Measurements from ENCODE around the gene EVC.

Gene EVC

GRCh38 chr4:5746250-5746649, 35.2 kb downstream of the EVC start:
- H3K4me3 ChIP-seq (ENCODE audit: low read length in 2 of 2), result no peak overlapping the region
- no peak overlapping the region for H4K8ac ChIP-seq (ENCODE audit: low read depth, low read length)
- H2BK5ac ChIP-seq (ENCODE audit: low read length), result no peak overlapping the region
- no peak overlapping the region for H2AFZ ChIP-seq (ENCODE audit: low read length)
- H3K9ac ChIP-seq (ENCODE audit: low read depth, low read length, poor library complexity), result no peak overlapping the region
- peaks cover 24 to 64% of the 10 kb centered on the region in 2 donors for H3K36me3 ChIP-seq (replicated peaks in 1 of 2; ENCODE audit: control insufficient read depth in 2 of 2, insufficient read depth in 2 of 2, low read length in 2 of 2)
- H3K14ac ChIP-seq (ENCODE audit: low read length), result no peak overlapping the region
- no peak overlapping the region for H3K4me2 ChIP-seq (ENCODE audit: insufficient read depth, low read length, poor library complexity, severe bottlenecking)
- DNase-seq (ENCODE audit: low spot score), result no peak
- H2AK5ac ChIP-seq (ENCODE audit: low read depth, low read length), result no peak overlapping the region
- H3K27me3 ChIP-seq (ENCODE audit: control insufficient read depth in 3 of 3, insufficient read depth in 3 of 3, low read depth in 1 of 3, low read length in 3 of 3), result no peaks in the 10 kb centered on the region
- no peaks in the 10 kb centered on the region for H3K79me1 ChIP-seq (ENCODE audit: low read depth, low read length)
- no peak overlapping the region for H4K91ac ChIP-seq (ENCODE audit: low read depth, low read length, poor library complexity)
- peaks cover 5 to 15% of the 10 kb centered on the region in 2 donors for H3K9me3 ChIP-seq (replicated peaks in 1 of 2; ENCODE audit: control insufficient read depth in 2 of 2, insufficient read depth in 1 of 2, low read depth in 1 of 2, low read length in 2 of 2)
- H2BK15ac ChIP-seq (ENCODE audit: low read length), result no peak overlapping the region
- peaks cover 0 to 4% of the 10 kb centered on the region in 2 donors for H3K4me1 ChIP-seq (ENCODE audit: control insufficient read depth in 2 of 2, insufficient read depth in 1 of 2, low read depth in 1 of 2, low read length in 2 of 2)
- no peak overlapping the region for H3K23ac ChIP-seq (ENCODE audit: low read depth, low read length, poor library complexity)
- H3K18ac ChIP-seq (ENCODE audit: low read length), result no peak overlapping the region
- no peak overlapping the region for H3K4ac ChIP-seq (ENCODE audit: low read length)
- H2BK120ac ChIP-seq (ENCODE audit: low read depth, low read length), result no peak overlapping the region
- WGBS, 2 donors (ENCODE audit: extremely low coverage in 2 of 2, insufficient read length in 2 of 2, insufficient replicate concordance in 1 of 2), result no CpG with 5 or more reads among the region's 5 CpGs
- H2BK12ac ChIP-seq (ENCODE audit: low read length), result no peak overlapping the region
- H3K27ac ChIP-seq (replicated peaks; ENCODE audit: low read length), result no peak overlapping the region

- peaks cover 23 to 62% of the 10 kb centered on the region in 2 donors for H3K36me3 ChIP-seq (replicated peaks in 1 of 2; ENCODE audit: control insufficient read depth in 2 of 2, insufficient read depth in 2 of 2, low read length in 2 of 2)
- H3K9me3 ChIP-seq (replicated peaks in 1 of 2; ENCODE audit: control insufficient read depth in 2 of 2, insufficient read depth in 1 of 2, low read depth in 1 of 2, low read length in 2 of 2), result peaks cover 5 to 15% of the 10 kb centered on the region in 2 donors
- no peak overlapping the region for H4K91ac ChIP-seq (ENCODE audit: low read depth, low read length, poor library complexity)
- H3K9ac ChIP-seq (ENCODE audit: low read depth, low read length, poor library complexity), result peak overlapping the region; percentile 26
- no peak overlapping the region for H2AFZ ChIP-seq (ENCODE audit: low read length)
- H3K27me3 ChIP-seq (ENCODE audit: control insufficient read depth in 3 of 3, insufficient read depth in 3 of 3, low read depth in 1 of 3, low read length in 3 of 3), result no peaks in the 10 kb centered on the region
- no peak overlapping the region for H2BK120ac ChIP-seq (ENCODE audit: low read depth, low read length)
- H3K79me1 ChIP-seq (ENCODE audit: low read depth, low read length), result no peaks in the 10 kb centered on the region
- no peak overlapping the region for H2BK12ac ChIP-seq (ENCODE audit: low read length)
- no CpG with 5 or more reads among the region's 12 CpGs for WGBS, 2 donors (ENCODE audit: extremely low coverage in 2 of 2, insufficient read length in 2 of 2, insufficient replicate concordance in 1 of 2)
- H3K23ac ChIP-seq (ENCODE audit: low read depth, low read length, poor library complexity), result no peak overlapping the region
- H3K4ac ChIP-seq (ENCODE audit: low read length), result peak overlapping the region; percentile 20
- H3K18ac ChIP-seq (ENCODE audit: low read length), result no peak overlapping the region
- H3K4me3 ChIP-seq (ENCODE audit: low read length in 2 of 2), result no peak overlapping the region
- peak overlapping the region; percentile 7 for H2BK5ac ChIP-seq (ENCODE audit: low read length)
- H2AK5ac ChIP-seq (ENCODE audit: low read depth, low read length), result no peak overlapping the region
- DNase-seq (ENCODE audit: low spot score), result no peak
- no peak overlapping the region for H2BK15ac ChIP-seq (ENCODE audit: low read length)
- no peak overlapping the region for H4K8ac ChIP-seq (ENCODE audit: low read depth, low read length)
- H3K27ac ChIP-seq (replicated peaks; ENCODE audit: low read length), result no peak overlapping the region
- peaks cover 0 to 9% of the 10 kb centered on the region in 2 donors for H3K4me1 ChIP-seq (ENCODE audit: control insufficient read depth in 2 of 2, insufficient read depth in 1 of 2, low read depth in 1 of 2, low read length in 2 of 2)
- H3K4me2 ChIP-seq (ENCODE audit: insufficient read depth, low read length, poor library complexity, severe bottlenecking), result no peak overlapping the region
- H3K14ac ChIP-seq (ENCODE audit: low read length), result no peak overlapping the region
These were observed 36.1 kb downstream of the EVC start for GRCh38 chr4:5746829-5747737.

DNA sequence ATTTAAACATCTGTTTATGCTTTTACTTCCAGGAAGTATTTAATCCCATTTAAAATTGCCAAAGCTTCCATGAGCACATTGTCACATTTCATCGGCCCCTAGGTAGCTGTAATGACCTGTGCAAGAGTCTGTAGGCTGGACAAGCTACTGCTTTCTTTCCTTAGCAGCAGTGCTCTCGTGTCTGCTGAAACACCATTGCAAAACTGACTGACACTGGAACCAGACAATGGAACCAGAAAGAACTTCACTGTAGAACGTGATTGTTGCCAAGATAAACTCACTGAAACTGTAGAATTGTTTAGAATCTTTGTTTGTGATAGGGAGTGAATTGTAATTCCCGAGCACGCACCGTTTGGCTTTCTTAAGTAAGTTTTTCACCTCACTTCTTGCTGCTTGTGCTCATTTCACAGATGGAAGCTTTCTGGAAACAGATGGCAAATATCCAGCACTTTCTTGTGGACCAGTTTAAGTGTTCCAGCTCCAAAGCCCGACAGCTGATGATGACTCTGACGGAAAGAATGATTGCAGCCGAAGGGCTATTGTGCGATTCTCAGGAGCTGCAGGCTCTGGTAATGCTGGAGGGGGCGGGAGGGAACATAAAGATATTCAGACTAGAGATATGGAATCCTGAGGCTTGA, 36.9 kb downstream of the EVC start:
- Histone ChIP-seq H3K4me1 (ENCODE audit: control insufficient read depth in 2 of 2, insufficient read depth in 1 of 2, low read depth in 1 of 2, low read length in 2 of 2) (peaks cover 0 to 15% of the 10 kb centered on the region in 2 donors), H3K18ac (ENCODE audit: low read length) (no peak overlapping the region), H3K23ac (ENCODE audit: low read depth, low read length, poor library complexity) (no peak overlapping the region), H2BK15ac (ENCODE audit: low read length) (no peak overlapping the region), H2AFZ (ENCODE audit: low read length) (no peak overlapping the region), H3K27me3 (ENCODE audit: control insufficient read depth in 3 of 3, insufficient read depth in 3 of 3, low read depth in 1 of 3, low read length in 3 of 3) (no peaks in the 10 kb centered on the region), H2BK120ac (ENCODE audit: low read depth, low read length) (no peak overlapping the region), H3K27ac (replicated peaks; ENCODE audit: low read length) (no peak overlapping the region), H2AK5ac (ENCODE audit: low read depth, low read length) (no peak overlapping the region), H3K9me3 (replicated peaks in 1 of 2; ENCODE audit: control insufficient read depth in 2 of 2, insufficient read depth in 1 of 2, low read depth in 1 of 2, low read length in 2 of 2) (peaks cover 4 to 8% of the 10 kb centered on the region in 2 donors), H3K9ac (ENCODE audit: low read depth, low read length, poor library complexity) (no peak overlapping the region), H3K79me1 (ENCODE audit: low read depth, low read length) (no peaks in the 10 kb centered on the region), H4K91ac (ENCODE audit: low read depth, low read length, poor library complexity) (no peak overlapping the region), H3K14ac (ENCODE audit: low read length) (no peak overlapping the region), H3K4ac (ENCODE audit: low read length) (no peak overlapping the region), H3K4me3 (ENCODE audit: low read length in 2 of 2) (no peak overlapping the region), H4K8ac (ENCODE audit: low read depth, low read length) (no peak overlapping the region), H2BK12ac (ENCODE audit: low read length) (no peak overlapping the region), H2BK5ac (ENCODE audit: low read length) (no peak overlapping the region), H3K4me2 (ENCODE audit: insufficient read depth, low read length, poor library complexity, severe bottlenecking) (no peak overlapping the region), H3K36me3 (replicated peaks in 1 of 2; ENCODE audit: control insufficient read depth in 2 of 2, insufficient read depth in 2 of 2, low read length in 2 of 2) (peaks cover 17 to 61% of the 10 kb centered on the region in 2 donors)
- no peak for DNase-seq (ENCODE audit: low spot score)
- WGBS, 2 donors (ENCODE audit: extremely low coverage in 2 of 2, insufficient read length in 2 of 2, insufficient replicate concordance in 1 of 2), result no CpG with 5 or more reads among the region's 11 CpGs

DNA sequence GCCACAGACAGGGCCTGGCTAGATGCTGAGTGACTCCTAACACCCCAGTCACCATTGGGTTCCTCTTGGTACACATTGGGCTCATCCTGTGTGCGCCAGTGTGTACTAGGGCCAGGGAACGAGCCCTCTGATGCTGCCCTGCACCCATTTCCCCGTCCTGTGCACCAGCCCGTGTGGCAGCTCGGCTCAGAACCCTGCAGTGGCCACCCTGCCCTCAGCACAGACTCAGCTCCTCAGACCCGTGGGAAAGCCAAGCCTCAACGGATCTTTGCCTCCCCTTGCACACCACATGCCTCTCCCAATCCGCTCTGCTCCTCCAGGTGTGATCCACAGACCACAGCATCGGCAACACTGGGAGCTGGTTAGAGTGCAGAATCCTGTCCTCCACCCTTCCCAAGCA, 38.6 kb downstream of the EVC start:
- no peaks in the 10 kb centered on the region for H3K79me1 ChIP-seq (ENCODE audit: low read depth, low read length)
- H3K27me3 ChIP-seq (ENCODE audit: control insufficient read depth in 3 of 3, insufficient read depth in 3 of 3, low read depth in 1 of 3, low read length in 3 of 3), result no peaks in the 10 kb centered on the region
- H3K36me3 ChIP-seq (replicated peaks in 1 of 2; ENCODE audit: control insufficient read depth in 2 of 2, insufficient read depth in 2 of 2, low read length in 2 of 2), result peaks cover 19 to 59% of the 10 kb centered on the region in 2 donors
- no peak for DNase-seq (ENCODE audit: low spot score)
- no peak overlapping the region for H2AK5ac ChIP-seq (ENCODE audit: low read depth, low read length)
- H3K4me1 ChIP-seq (ENCODE audit: control insufficient read depth in 2 of 2, insufficient read depth in 1 of 2, low read depth in 1 of 2, low read length in 2 of 2), result peaks cover 0 to 15% of the 10 kb centered on the region in 2 donors
- no peak overlapping the region for H3K4me3 ChIP-seq (ENCODE audit: low read length in 2 of 2)
- H3K14ac ChIP-seq (ENCODE audit: low read length), result no peak overlapping the region
- no CpG with 5 or more reads among the region's 9 CpGs for WGBS, 2 donors (ENCODE audit: extremely low coverage in 2 of 2, insufficient read length in 2 of 2, insufficient replicate concordance in 1 of 2)
- H3K9me3 ChIP-seq (replicated peaks in 1 of 2; ENCODE audit: control insufficient read depth in 2 of 2, insufficient read depth in 1 of 2, low read depth in 1 of 2, low read length in 2 of 2), result no peaks in the 10 kb centered on the region
- no peak overlapping the region for H2BK12ac ChIP-seq (ENCODE audit: low read length)
- no peak overlapping the region for H3K27ac ChIP-seq (replicated peaks; ENCODE audit: low read length)
- no peak overlapping the region for H2BK15ac ChIP-seq (ENCODE audit: low read length)
- H2BK5ac ChIP-seq (ENCODE audit: low read length), result no peak overlapping the region
- H3K9ac ChIP-seq (ENCODE audit: low read depth, low read length, poor library complexity), result no peak overlapping the region
- peak overlapping the region; percentile 52 for H3K23ac ChIP-seq (ENCODE audit: low read depth, low read length, poor library complexity)
- no peak overlapping the region for H2BK120ac ChIP-seq (ENCODE audit: low read depth, low read length)
- H3K4ac ChIP-seq (ENCODE audit: low read length), result no peak overlapping the region
- H3K4me2 ChIP-seq (ENCODE audit: insufficient read depth, low read length, poor library complexity, severe bottlenecking), result no peak overlapping the region
- H2AFZ ChIP-seq (ENCODE audit: low read length), result no peak overlapping the region
- no peak overlapping the region for H4K8ac ChIP-seq (ENCODE audit: low read depth, low read length)
- H3K18ac ChIP-seq (ENCODE audit: low read length), result no peak overlapping the region
- no peak overlapping the region for H4K91ac ChIP-seq (ENCODE audit: low read depth, low read length, poor library complexity)

Measured in neuronal stem cell (in vitro differentiated cells).